ENCODE measurements around the gene PTPN22.
A peak's percentile ranks its signal among the peaks of the same experiment; 100 is the strongest.

The PTPN22 gene

GRCh38 chr1:113874012-113874879 is 2.7 kb upstream of the PTPN22 start:
- TF ChIP-seq, protein P1, sequence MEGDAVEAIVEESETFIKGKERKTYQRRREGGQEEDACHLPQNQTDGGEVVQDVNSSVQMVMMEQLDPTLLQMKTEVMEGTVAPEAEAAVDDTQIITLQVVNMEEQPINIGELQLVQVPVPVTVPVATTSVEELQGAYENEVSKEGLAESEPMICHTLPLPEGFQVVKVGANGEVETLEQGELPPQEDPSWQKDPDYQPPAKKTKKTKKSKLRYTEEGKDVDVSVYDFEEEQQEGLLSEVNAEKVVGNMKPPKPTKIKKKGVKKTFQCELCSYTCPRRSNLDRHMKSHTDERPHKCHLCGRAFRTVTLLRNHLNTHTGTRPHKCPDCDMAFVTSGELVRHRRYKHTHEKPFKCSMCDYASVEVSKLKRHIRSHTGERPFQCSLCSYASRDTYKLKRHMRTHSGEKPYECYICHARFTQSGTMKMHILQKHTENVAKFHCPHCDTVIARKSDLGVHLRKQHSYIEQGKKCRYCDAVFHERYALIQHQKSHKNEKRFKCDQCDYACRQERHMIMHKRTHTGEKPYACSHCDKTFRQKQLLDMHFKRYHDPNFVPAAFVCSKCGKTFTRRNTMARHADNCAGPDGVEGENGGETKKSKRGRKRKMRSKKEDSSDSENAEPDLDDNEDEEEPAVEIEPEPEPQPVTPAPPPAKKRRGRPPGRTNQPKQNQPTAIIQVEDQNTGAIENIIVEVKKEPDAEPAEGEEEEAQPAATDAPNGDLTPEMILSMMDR (IDR thresholded peaks at IDR 0.05; ENCODE audit: low read depth, low read length), result no peak
- H3K4me3 ChIP-seq (ENCODE audit: low read depth, low read length), result no peak overlapping the region

GRCh38 chr1:113872219-113872935 is 865 bp upstream of the PTPN22 start:
- TF ChIP-seq, protein P1 (IDR thresholded peaks at IDR 0.05; ENCODE audit: low read depth, low read length), result no peak

GRCh38 chr1:113870778-113871177 is 734 bp downstream of the PTPN22 start:
- TF ChIP-seq, protein P1 (IDR thresholded peaks at IDR 0.05; ENCODE audit: low read depth, low read length), result no peak
- no peak overlapping the region for H3K4me3 ChIP-seq (ENCODE audit: low read depth, low read length)

More at GRCh38 chr1:113872219-113872935, 865 bp upstream of the PTPN22 start:
- H3K4me3 ChIP-seq (ENCODE audit: low read depth, low read length), result no peak overlapping the region

GRCh38 chr1:113868387-113869083 is 3.0 kb downstream of the PTPN22 start:
- TF ChIP-seq, protein P1 (IDR thresholded peaks at IDR 0.05; ENCODE audit: low read depth, low read length), result no peak
- no peak overlapping the region for H3K4me3 ChIP-seq (ENCODE audit: low read depth, low read length)

GRCh38 chr1:113861641-113862040 is 9.9 kb downstream of the PTPN22 start:
- TF ChIP-seq, protein P1 (IDR thresholded peaks at IDR 0.05; ENCODE audit: low read depth, low read length), result no peak
- H3K4me3 ChIP-seq (ENCODE audit: low read depth, low read length), result no peak overlapping the region

DNA sequence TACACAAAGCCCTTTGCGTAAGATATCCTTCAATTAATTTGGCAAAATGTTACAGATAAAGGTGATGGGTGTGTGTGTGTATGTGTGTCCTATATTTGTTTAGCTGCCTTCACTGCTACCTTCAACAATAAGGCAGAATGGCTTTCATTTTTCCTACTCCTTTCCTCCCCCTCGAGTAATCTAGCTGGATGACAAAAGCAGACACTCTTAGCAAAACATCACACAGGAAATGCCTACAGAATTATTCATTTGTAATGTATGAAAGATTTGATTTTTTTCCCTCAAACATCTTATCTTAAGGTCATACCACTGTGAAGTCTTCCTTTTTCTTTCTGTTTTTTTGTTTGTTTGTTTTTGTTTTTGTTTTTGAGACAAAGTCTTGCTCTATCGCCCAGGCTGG is 10.6 kb downstream of the PTPN22 start:
- peak overlapping the region; percentile 23 for H3K4me3 ChIP-seq (ENCODE audit: low read depth, low read length)
- TF ChIP-seq, protein P1 (IDR thresholded peaks at IDR 0.05; ENCODE audit: low read depth, low read length), result no peak

All from WI38 (cell line).